ENCODE results near the gene VAV3.

Gene VAV3

DNA sequence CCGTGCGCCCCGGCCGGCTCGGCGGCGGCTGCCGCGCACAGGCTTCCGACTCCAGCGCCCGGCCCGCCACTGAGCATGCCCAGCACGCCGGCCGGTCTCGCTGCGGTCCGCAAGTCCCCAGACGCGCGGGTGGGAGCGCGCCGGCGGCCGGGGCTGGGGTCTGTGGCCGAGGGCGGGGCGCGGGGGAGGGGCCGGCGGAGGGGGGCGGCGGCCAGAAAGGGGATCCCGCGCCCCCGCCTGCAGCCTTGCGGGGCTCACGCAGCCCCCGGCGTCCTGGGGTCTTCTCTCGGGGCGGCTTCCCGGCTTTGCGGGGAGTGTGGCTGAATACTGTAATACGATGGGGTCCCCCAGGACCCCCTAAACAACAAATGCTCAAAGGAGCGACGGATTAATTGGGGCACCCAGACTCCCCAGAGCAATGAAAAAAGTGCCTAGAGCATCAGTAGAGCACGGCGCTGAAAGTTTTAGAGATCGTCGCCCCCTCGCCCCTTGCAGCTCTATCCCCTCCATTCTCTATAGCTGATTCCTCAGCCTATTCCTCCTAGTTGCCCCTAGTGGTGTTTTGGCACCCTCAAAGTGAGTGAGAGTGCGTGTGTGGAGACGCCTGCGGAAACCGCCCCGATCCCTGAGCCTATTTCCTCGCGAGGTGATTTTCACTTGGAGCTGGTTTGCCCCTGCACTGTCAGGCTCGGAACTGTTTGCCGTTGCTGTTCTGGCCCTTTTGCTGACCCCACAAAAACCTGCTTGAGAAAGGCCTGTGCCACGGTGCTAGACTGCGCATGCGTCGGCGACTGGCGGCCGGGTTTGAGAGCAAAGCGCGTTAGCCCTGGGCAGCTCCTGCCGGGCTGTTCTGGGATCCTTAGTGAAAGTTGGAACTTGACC lies at the start of gene VAV3:
Gene VAV3 (minus strand): TSS at position 71 of the 882 bp plus-strand sequence. CDS start 311 bp downstream, outside the sequence.
- DNase-seq (ENCODE audit: extremely low spot score) = peak; percentile 58
- TF ChIP-seq CTCF (IDR thresholded peaks at IDR 0.05; ENCODE audit: control extremely low read depth, extremely low read depth, low read depth, missing control alignments) = no peak
- POLR2A ChIA-PET = no interaction called here
- CTCF ChIA-PET = interaction anchor here (1.1 to 1.4 kb wide), 2 partner anchors 21 to 171 kb away, joined by 3 read pairs; no protein-coding TSS in a partner anchor

DNA sequence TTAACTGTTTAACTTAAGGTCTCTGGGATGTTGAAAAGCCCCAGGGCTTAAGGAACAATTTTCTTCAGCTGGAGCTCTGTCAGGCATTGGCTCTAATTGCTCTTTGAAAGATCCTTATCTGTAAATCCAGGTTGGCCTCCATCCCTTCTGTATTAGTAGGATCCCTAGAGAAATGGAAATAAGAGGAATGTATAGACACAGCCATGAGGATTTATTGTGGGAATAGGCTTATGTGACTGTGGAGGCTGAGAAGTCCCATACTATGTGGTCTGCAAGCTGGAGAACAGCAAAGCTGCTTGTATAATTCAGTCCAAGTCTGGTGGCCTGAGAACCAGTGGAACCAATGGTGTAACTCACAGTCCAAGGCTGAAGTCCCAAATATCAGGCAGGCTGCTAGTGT lies 47.6 kb upstream of the VAV3 start:
- no peak for DNase-seq (ENCODE audit: extremely low spot score)
- TF ChIP-seq CTCF (IDR thresholded peaks at IDR 0.05; ENCODE audit: control extremely low read depth, extremely low read depth, low read depth, missing control alignments) = no peak
- ChIA-PET POLR2A (no interaction called here), CTCF (interaction anchor here (1.0 to 1.3 kb wide), 3 partner anchors 11 to 37 kb away, joined by 3 read pairs; no protein-coding TSS in a partner anchor)

GRCh38 chr1:108011295-108011694 lies 46.3 kb upstream of the VAV3 start:
- TF ChIP-seq CTCF (IDR thresholded peaks at IDR 0.05; ENCODE audit: control extremely low read depth, extremely low read depth, low read depth, missing control alignments) = no peak
- no peak for DNase-seq (ENCODE audit: extremely low spot score)
- CTCF ChIA-PET = interaction anchor here (1.4 kb wide), 1 partner anchor 229 kb away, joined by 3 read pairs; no protein-coding TSS in a partner anchor
- POLR2A ChIA-PET = no interaction called here

DNA sequence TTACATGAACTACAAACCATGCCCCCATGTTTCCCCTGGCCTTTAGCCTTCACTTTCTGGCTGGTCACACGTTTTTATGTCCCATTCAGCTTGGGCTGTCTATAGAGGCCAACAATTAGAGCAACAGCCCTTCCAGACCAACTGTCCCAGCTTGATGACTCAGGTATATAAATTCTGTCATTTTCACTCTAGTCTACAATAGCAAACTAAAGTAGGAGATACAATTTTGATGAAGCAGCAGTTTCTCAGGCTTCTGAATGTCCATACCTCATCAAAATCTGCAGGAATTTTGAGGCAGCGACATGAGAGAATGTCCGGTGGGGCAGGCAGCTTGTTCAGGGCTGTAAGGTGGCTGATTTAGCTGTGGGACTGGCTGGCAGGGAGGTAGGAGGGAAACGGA lies 45.6 kb upstream of the VAV3 start:
- CTCF ChIA-PET = interaction anchor here (1.4 kb wide), 1 partner anchor 228 kb away, joined by 3 read pairs; no protein-coding TSS in a partner anchor
- TF ChIP-seq CTCF (IDR thresholded peaks at IDR 0.05; ENCODE audit: control extremely low read depth, extremely low read depth, low read depth, missing control alignments) = no peak
- no peak for DNase-seq (ENCODE audit: extremely low spot score)

GRCh38 chr1:108009603-108010195 lies 44.7 kb upstream of the VAV3 start:
- CTCF ChIA-PET = interaction anchor here (1.4 kb wide), 1 partner anchor 227 kb away, joined by 3 read pairs; no protein-coding TSS in a partner anchor
- TF ChIP-seq CTCF (IDR thresholded peaks at IDR 0.05; ENCODE audit: control extremely low read depth, extremely low read depth, low read depth, missing control alignments) = no peak
- POLR2A ChIA-PET = no interaction called here
- no peak for DNase-seq (ENCODE audit: extremely low spot score)

More for the DNA sequence above, 45.6 kb upstream of the VAV3 start:
- POLR2A ChIA-PET = no interaction called here

GRCh38 chr1:108007531-108007930 lies 42.6 kb upstream of the VAV3 start:
- TF ChIP-seq CTCF (IDR thresholded peaks at IDR 0.05; ENCODE audit: control extremely low read depth, extremely low read depth, low read depth, missing control alignments) = no peak
- ChIA-PET POLR2A (no interaction called here), CTCF (interaction anchor here (0.9 to 1.7 kb wide), 3 partner anchors 10 to 116 kb away, joined by 3 read pairs; no protein-coding TSS in a partner anchor)
- no peak for DNase-seq (ENCODE audit: extremely low spot score)

Data from GM10248 (cell line).